HPDE6-E6E7 (cell line): ENCODE data around the gene GMPR2.

ENCODE experiments used
- DNase-seq: peaks from one replicate; pipeline ENCODE4 v3.0.0; 2011; ENCODE audit warnings: missing footprints; ENCODE audit errors: extremely low spot score

The GMPR2 gene

GRCh38 chr14:24252289-24253124 lies 19.8 kb downstream of the GMPR2 start:
- DNase-seq, result no peak

GRCh38 chr14:24253936-24254335 lies 21.2 kb downstream of the GMPR2 start:
- DNase-seq, result no peak

GRCh38 chr14:24254630-24255392 lies 22.1 kb downstream of the GMPR2 start:
- DNase-seq, result no peak

GRCh38 chr14:24255438-24255837 lies 22.7 kb downstream of the GMPR2 start:
- DNase-seq, result no peak

GRCh38 chr14:24255931-24256711 lies 23.4 kb downstream of the GMPR2 start:
- DNase-seq, result no peak

GRCh38 chr14:24256960-24257359 lies 24.2 kb downstream of the GMPR2 start:
- no peak for DNase-seq

- DNase-seq, result no peak
Measured at GRCh38 chr14:24258119-24258518, 25.4 kb downstream of the GMPR2 start.

- DNase-seq, result no peak
Measured at GRCh38 chr14:24258548-24259265, 26.0 kb downstream of the GMPR2 start.

GRCh38 chr14:24259282-24260025 lies 26.7 kb downstream of the GMPR2 start:
- DNase-seq, result no peak

GRCh38 chr14:24260026-24260779 lies 27.5 kb downstream of the GMPR2 start:
- no peak for DNase-seq

GRCh38 chr14:24260780-24261157 lies 28.0 kb downstream of the GMPR2 start:
- no peak for DNase-seq

- DNase-seq, result no peak
Measured at GRCh38 chr14:24261256-24261968, 28.7 kb downstream of the GMPR2 start.

GRCh38 chr14:24261969-24262327 lies 29.2 kb downstream of the GMPR2 start:
- no peak for DNase-seq

- no peak for DNase-seq
Measured at GRCh38 chr14:24262821-24263733, 30.3 kb downstream of the GMPR2 start, which contains the start of gene TGM1. Gene TGM1 (minus strand): TSS chr14:24263177. CDS start chr14:24262352, 825 bp downstream.

GRCh38 chr14:24263848-24264247 lies 31.1 kb downstream of the GMPR2 start:
- peak; percentile 41 for DNase-seq

- DNase-seq, result peak; percentile 56
Measured at GRCh38 chr14:24264298-24264697, 31.6 kb downstream of the GMPR2 start.

GRCh38 chr14:24266344-24267244 lies 33.9 kb downstream of the GMPR2 start:
- no peak for DNase-seq
